GM19023 (cell line): ENCODE data around the gene MAGEA9B.
"Not testable (repeated sequence)": the region's sequence is repeated elsewhere in the genome, so short reads cannot be mapped to it uniquely, and the experiment has no call there.

Experiments
- ATAC-seq: cut with Tn5 transposase; IDR thresholded peaks from one replicate; pipeline ENCODE4 v1.9.1; 2021; ENCODE audit warnings: mild to moderate bottlenecking, moderate library complexity; ENCODE audit not compliant: unreplicated experiment

The MAGEA9B gene, protein sequence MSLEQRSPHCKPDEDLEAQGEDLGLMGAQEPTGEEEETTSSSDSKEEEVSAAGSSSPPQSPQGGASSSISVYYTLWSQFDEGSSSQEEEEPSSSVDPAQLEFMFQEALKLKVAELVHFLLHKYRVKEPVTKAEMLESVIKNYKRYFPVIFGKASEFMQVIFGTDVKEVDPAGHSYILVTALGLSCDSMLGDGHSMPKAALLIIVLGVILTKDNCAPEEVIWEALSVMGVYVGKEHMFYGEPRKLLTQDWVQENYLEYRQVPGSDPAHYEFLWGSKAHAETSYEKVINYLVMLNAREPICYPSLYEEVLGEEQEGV

GRCh38 chrX:149587359-149587758 lies at the start of gene MAGEA9B:
Gene MAGEA9B, minus strand, starts transcription at chrX:149587459. Its CDS starts 4,280 bp downstream, at chrX:149583179.
- not testable (repeated sequence) for ATAC-seq

- no peak for ATAC-seq
These were observed 46.3 kb upstream of the MAGEA9B start for GRCh38 chrX:149633511-149633910.

DNA sequence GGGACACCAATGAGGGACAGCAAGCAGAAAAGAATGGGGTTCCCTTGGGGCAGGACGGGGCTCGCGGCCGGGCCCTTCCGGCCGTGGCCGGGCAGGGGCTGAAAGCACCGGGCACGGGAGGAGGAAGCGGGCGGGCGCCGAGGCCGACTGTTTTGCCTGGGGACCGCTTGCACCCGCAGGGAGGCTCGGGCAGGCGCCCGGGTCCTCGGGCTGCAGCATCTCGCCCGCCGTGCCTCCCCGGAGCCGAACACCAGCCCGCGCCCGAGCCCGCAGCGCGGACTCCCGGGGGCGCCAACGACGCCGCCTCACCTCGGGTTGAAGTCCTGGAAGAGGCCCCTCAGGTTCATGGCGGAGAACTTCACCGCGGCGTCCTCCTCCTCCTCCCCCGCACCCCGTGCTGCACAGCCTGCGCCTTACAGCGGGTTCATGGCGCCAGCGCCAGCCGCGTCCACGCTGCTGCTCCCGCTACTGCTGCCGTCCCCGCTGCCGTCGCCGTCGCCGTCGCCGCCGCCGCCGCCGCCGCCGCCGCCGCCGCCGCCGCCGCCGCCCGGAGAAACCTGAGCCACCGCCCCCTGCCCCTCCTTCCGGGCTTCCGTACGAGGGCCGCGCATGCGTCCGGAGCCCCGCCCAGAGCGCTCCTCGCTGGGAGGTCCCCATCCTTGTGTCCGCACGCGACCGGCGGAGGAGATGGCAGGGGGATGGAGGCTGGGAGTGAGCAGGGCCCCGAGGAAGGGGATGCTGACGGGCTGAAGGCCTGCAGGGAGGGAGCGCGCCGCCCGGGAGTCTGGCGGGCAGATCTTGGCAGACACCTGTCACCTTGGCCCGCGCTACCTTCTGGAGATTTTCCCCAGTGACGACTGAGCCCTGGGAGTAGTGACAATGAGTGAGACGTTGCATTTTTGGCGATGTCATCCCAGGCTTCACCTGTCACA lies 44.2 kb upstream of the MAGEA9B start, which contains the start of gene TMEM185A:
Gene TMEM185A, minus strand, starts transcription at position 559 of the 932 bp plus-strand sequence. Its CDS starts 212 bp downstream, at position 347.
- ATAC-seq = peak; percentile 92

DNA sequence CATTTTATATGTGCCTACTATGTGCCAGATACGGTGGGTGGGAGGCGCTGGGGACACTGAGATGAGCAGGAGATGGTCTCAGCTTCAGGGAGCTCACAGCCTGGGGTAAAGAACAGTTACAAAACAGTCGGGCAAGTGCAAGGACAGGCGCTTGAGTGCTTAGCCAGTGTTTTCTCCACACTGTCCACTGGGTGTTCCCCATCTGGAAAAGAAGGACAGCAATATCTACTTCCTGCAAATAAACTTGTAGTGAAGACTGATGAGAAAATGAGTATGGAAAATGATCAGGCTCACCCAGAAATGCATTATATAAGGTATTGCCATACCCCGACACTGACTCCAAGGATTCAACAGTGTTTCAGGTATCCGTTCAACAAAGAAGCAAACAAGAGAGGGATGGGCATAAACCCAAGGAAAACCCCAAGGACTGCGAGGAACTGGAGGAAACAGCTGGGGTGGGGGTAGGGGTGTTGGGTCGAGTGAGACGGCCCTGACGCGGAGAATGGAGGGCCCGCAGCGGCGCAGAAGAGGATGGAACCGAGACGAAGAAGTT lies 43.5 kb upstream of the MAGEA9B start:
- ATAC-seq = no peak

DNA sequence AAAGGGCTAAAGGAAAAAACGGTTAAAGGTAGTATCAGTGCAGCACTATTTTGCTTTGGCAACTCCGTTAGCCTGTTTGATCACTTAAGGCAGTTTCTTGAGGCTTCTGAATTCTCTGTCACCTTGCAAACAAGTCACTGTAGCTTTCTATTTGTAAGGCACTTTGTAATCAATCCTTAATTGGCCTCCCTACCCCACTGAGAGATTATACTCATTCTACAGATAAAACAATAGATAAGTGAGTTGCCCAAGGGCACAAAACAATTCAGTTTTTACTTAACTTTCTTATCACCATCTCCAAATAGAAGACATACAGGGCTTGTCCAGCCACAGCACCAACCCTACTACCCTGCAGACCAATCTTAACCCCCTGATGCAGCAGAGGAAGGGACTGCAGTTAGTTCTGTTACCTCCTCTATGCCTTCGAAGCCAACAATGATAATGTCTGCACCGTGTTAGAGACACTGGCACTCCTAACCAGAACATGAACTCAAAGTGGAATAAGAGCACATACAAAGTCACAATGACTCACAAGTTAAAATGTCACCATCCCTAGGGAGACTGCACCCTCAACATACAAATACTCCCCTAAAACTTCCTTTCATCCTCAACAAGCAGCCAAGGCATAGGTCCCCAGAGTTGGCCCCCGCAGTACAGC lies 42.6 kb upstream of the MAGEA9B start:
- no peak for ATAC-seq

DNA sequence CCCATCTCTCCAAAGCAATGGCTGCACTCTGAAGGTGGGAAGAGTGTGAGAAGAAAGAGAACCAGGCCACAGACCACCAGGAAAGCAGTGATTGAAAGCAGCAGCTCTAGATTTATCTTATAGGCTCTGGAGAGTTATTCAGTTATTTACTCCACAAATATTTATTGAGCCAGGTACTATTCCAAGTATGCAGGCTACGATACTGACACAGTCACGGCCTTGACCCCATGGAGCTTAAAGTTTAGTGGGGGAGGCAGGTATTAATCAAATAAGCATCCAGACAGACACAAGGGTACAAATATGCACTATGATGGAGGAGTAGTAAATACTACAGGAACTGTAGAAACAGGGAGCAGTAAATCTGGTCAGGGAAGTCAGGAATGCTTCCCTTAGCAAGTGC lies 41.5 kb upstream of the MAGEA9B start:
- ATAC-seq = no peak

GRCh38 chrX:149628280-149628679 lies 41.0 kb upstream of the MAGEA9B start:
- no peak for ATAC-seq

- ATAC-seq = not testable (repeated sequence)
These were observed 39.6 kb upstream of the MAGEA9B start for GRCh38 chrX:149626829-149627228.

GRCh38 chrX:149619662-149620061 lies 32.4 kb upstream of the MAGEA9B start:
- not testable (repeated sequence) for ATAC-seq

- no peak for ATAC-seq
These were observed 31.6 kb upstream of the MAGEA9B start for GRCh38 chrX:149618871-149619270.

DNA sequence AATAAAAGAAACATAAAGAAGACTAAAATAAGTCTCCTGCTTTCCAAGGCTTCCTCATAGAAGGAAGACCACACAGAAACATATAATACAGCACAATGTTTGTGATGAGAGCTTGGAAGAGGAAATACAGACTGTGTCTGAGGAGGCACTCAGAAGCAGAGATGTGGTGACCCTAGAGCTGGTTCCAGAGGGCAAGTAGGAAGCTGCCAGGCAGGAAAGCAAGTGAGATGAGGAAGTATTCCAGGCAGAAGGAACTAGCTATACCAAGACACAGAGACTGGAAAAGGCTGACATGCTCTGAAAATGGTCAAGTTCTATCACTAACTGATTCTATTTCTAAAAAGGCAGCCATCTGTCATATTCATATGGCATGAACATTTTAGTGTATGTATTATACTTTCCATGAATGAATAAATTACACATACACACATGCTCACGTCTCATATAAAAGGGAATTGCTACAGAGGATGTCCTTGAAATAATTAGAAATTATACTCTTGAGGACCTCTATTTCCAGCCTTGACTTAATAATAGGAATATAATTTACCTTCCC lies 24.4 kb upstream of the MAGEA9B start:
- no peak for ATAC-seq

- ATAC-seq = no peak
These were observed 23.3 kb upstream of the MAGEA9B start for GRCh38 chrX:149610511-149610910.

- no peak for ATAC-seq
These were observed 20.4 kb upstream of the MAGEA9B start for GRCh38 chrX:149607699-149608098.

DNA sequence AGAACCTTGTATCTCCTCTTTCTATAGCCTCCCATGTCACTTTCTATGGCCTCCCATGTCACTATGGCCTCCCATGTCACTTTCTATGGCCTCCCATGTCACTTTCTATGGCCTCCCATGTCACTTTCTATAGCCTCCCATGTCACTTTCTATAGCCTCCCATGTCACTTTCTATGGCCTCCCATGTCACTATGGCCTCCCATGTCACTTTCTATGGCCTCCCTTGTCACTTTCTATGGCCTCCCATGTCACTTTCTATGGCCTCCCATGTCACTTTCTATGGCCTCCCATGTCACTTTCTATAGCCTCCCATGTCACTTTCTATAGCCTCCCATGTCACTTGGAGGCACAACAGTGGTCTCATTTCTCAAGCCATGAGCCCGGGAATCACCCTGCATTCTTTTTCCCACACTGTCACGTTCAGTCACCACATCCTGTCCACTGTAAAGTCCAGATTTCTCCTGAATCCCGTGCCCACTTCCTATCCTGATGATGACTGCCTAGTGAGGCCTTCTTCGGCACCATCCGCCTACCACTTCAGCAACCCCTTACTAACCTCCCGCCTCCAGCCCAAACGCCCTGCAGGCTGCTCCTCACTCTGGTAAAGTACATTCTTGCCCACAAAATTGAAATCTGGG lies 18.1 kb upstream of the MAGEA9B start:
- not testable (repeated sequence) for ATAC-seq

DNA sequence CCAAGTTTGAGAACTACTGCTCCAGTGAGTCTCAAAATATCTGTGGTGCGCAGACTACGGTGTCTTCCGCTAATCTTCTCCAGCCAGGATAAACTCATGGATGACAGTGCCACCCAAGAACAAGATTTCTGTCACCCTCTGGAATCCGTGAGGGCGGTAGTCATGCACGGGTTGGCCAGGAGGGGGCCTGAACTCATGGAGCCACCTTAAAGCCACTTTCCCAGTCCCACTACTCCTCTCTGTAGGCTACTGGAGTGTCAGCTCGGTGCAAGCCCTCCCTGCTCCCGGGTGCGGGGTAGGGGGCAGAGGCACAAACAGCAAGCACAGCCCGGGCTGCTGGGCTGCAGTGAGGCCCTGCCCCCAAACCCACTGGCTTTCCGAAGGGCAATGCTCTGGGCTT lies 11.3 kb upstream of the MAGEA9B start:
- not testable (repeated sequence) for ATAC-seq

DNA sequence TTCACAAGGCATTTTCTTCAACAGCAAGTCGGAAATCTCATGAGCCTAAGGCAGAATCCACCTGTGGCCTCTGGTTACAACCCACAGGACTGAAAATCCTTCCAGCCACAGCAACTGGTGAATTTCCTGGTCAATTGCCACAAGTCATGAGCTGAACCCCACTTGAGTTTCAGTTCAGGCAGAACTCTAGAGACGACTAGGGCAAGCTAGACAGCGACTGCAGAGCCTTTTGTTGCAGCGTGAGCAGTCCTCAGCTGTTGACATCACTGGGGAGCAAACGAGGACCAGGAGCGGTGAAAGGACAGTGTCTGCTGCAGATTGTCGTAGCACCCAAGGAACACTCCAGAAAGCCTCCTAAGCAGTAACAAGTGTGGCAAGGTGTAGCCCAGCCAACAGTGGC lies 8.7 kb upstream of the MAGEA9B start:
- not testable (repeated sequence) for ATAC-seq

- not testable (repeated sequence) for ATAC-seq
These were observed 8.0 kb upstream of the MAGEA9B start, which contains the start of gene HSFX2 for GRCh38 chrX:149595214-149595613. Gene HSFX2, minus strand, starts transcription at chrX:149595314. Its CDS starts 614 bp downstream, at chrX:149594700.

DNA sequence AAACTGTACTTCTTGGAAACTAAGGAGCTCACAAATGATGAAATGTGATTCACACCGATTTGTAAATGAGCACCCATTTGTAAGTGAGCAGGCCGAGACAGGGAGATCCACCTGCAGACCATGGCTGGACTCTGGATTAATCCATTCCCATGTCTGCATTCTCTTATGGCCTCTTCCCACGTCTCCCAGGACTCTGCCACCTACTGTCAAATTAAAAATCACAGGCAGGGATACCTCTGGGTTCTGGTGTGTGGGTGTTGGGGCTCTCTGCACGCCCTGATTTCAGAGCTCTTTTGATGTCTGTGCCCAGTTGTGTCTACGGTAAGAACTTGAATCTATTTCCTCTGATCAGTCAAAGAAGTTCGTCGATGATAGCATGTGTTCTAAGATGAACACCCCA lies 3.7 kb upstream of the MAGEA9B start:
- ATAC-seq = not testable (repeated sequence)

GRCh38 chrX:149585631-149586030 lies 1.6 kb downstream of the MAGEA9B start:
- ATAC-seq = not testable (repeated sequence)

GRCh38 chrX:149573456-149573855 lies 13.8 kb downstream of the MAGEA9B start:
- peak; percentile 99 for ATAC-seq
